Glutamatergic neuron (in vitro differentiated cells): ENCODE measurements around the gene LIN54. TPM values are rescaled to one million over a fixed set of nuclear protein-coding genes. Genes with fewer than 3 reads are reported as not detected.
A peak's percentile ranks its signal among the peaks of the same experiment; 100 is the strongest.

ENCODE experiments used
- DNase-seq: peaks from one replicate; pipeline ENCODE4 v3.0.0; 2022
- H3K27ac Mint-ChIP-seq: one replicate; pipeline ENCODE4 v1.8.0; 2020; ENCODE audit warnings: mild to moderate bottlenecking, mixed read lengths, inconsistent platforms; ENCODE audit not compliant: unreplicated experiment
- H3K27me3 Mint-ChIP-seq: one replicate; pipeline ENCODE4 v1.8.0; 2020; ENCODE audit warnings: mild to moderate bottlenecking, moderate library complexity, mixed read lengths, inconsistent platforms; ENCODE audit not compliant: unreplicated experiment
- H3K36me3 Mint-ChIP-seq: one replicate; pipeline ENCODE4 v1.8.0; 2020; ENCODE audit warnings: mild to moderate bottlenecking, mixed read lengths, inconsistent platforms; ENCODE audit not compliant: unreplicated experiment
- H3K4me1 Mint-ChIP-seq: one replicate; pipeline ENCODE4 v1.8.0; 2020; ENCODE audit warnings: mild to moderate bottlenecking, low read depth, mixed read lengths, inconsistent platforms; ENCODE audit not compliant: unreplicated experiment
- H3K4me3 Mint-ChIP-seq: one replicate; pipeline ENCODE4 v1.8.0; 2020; ENCODE audit warnings: mild to moderate bottlenecking, mixed read lengths, inconsistent platforms; ENCODE audit not compliant: unreplicated experiment
- H3K9me3 Mint-ChIP-seq: one replicate; pipeline ENCODE4 v1.8.0; 2020; ENCODE audit warnings: mild to moderate bottlenecking, moderate library complexity, mixed read lengths, inconsistent platforms; ENCODE audit not compliant: unreplicated experiment
- total RNA-seq: library from RNA; stranded (reverse); fragmentation: NEBNext Ultra II Directional; extraction: Animal tissue kit (Norgen Biotek cat#: 25700); gene quantifications from one replicate; pipeline ENCODE4 v1.2.1, GENCODE V29; 2021; ENCODE audit not compliant: unreplicated experiment
- TF ChIP-seq, protein P1 (sequence below): fragments of 200-600 bp; sonication (generic); IDR thresholded peaks from one replicate; pipeline ENCODE4 v1.5.0; 2021; ENCODE audit not compliant: partially characterized antibody, unreplicated experiment

LIN54 gene
- total RNA-seq, 1 donor from 2014 or later = 10.9 TPM

DNA sequence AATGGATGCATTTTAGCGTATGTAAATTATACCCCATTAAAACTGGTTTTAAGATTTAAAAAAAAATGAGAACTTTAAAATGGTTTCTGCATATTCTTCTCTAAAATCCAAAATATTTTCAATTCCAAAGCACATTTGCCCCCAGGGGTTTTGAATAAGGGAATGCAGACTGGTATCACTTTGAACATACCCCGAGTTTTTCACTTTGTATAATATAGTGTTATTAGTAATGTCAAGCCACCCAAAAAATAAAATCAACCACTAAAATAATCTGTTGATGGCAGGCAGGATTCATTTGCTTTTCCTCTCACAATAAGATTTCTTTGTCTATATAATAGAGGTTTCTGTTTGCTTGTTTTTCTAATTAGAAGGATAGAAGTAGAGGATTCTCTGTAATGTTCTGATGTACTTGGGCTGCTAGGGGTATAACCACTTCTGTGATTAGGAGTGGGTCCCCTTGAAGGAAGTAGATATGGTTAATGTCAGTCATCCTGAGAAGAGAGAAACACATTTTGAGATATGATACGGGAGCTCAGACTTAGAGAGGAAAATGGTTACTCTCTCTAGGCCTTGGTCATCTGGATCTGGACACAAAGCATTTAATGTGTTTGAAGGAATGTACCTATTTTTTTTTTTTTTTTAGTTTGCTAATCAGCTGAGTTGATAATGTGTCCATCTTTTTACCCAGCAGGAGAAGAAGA, 9.3 kb upstream of the LIN54 start:
- Mint-ChIP-seq H3K36me3 (peaks cover 2% of the 10 kb centered on the region), H3K9me3 (peaks cover 3% of the 10 kb centered on the region), H3K4me3 (no peak overlapping the region), H3K4me1 (no peaks in the 10 kb centered on the region), H3K27me3 (no peaks in the 10 kb centered on the region), H3K27ac (no peak overlapping the region)
- TF ChIP-seq, protein P1, sequence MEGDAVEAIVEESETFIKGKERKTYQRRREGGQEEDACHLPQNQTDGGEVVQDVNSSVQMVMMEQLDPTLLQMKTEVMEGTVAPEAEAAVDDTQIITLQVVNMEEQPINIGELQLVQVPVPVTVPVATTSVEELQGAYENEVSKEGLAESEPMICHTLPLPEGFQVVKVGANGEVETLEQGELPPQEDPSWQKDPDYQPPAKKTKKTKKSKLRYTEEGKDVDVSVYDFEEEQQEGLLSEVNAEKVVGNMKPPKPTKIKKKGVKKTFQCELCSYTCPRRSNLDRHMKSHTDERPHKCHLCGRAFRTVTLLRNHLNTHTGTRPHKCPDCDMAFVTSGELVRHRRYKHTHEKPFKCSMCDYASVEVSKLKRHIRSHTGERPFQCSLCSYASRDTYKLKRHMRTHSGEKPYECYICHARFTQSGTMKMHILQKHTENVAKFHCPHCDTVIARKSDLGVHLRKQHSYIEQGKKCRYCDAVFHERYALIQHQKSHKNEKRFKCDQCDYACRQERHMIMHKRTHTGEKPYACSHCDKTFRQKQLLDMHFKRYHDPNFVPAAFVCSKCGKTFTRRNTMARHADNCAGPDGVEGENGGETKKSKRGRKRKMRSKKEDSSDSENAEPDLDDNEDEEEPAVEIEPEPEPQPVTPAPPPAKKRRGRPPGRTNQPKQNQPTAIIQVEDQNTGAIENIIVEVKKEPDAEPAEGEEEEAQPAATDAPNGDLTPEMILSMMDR = no peak
- no peak for DNase-seq

DNA sequence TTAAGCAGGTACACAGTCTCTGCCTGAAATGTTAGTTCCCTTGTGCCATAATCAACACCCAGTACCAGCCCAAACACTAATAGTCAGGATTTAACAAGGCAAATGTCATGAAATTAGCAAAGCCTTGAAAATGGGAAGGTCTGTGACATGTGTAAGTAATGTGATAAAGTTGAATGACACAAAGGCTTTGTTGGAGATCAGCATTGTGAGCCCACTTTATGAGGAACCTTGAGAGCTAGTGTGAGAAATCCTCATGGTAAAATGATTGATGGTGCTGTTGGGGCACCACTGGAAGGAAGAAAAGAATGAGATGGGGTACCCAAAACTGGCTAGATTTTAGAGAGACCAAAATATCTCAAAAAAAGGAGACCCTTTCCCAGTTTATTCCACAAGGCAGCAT, 3.3 kb upstream of the LIN54 start:
- Mint-ChIP-seq H3K9me3 (peaks cover 7% of the 10 kb centered on the region), H3K27me3 (peaks cover 1% of the 10 kb centered on the region), H3K4me1 (peaks cover 16% of the 10 kb centered on the region), H3K27ac (no peak overlapping the region), H3K4me3 (peak overlapping the region; percentile 93), H3K36me3 (no peaks in the 10 kb centered on the region)
- DNase-seq = no peak
- TF ChIP-seq, protein P1 = no peak

DNA sequence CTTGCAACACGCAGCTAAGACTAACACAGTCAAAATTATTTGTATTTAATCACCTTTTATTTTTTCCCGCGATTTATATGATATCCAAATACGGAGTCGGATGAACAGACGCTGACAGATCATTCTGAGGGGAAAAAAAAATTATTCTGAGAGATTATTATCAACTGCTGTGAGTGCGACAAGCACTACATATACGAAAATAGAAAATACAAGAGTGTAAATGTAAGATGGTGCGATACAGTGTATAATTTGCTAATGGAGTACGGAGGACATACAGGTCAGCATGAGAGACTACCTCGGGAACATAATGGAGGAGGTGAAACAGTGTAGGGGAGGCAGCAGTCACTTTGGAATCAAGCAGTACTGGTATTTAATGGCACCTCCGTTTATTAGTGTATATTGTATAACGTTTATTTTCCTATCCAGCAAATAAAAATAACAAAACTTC, 2.8 kb upstream of the LIN54 start:
- Mint-ChIP-seq H3K27me3 (peaks cover 1% of the 10 kb centered on the region), H3K4me1 (peaks cover 16% of the 10 kb centered on the region), H3K9me3 (peaks cover 7% of the 10 kb centered on the region), H3K36me3 (no peaks in the 10 kb centered on the region), H3K4me3 (peak overlapping the region; percentile 93), H3K27ac (peak overlapping the region; percentile 85)
- TF ChIP-seq, protein P1 = no peak
- DNase-seq = no peak

DNA sequence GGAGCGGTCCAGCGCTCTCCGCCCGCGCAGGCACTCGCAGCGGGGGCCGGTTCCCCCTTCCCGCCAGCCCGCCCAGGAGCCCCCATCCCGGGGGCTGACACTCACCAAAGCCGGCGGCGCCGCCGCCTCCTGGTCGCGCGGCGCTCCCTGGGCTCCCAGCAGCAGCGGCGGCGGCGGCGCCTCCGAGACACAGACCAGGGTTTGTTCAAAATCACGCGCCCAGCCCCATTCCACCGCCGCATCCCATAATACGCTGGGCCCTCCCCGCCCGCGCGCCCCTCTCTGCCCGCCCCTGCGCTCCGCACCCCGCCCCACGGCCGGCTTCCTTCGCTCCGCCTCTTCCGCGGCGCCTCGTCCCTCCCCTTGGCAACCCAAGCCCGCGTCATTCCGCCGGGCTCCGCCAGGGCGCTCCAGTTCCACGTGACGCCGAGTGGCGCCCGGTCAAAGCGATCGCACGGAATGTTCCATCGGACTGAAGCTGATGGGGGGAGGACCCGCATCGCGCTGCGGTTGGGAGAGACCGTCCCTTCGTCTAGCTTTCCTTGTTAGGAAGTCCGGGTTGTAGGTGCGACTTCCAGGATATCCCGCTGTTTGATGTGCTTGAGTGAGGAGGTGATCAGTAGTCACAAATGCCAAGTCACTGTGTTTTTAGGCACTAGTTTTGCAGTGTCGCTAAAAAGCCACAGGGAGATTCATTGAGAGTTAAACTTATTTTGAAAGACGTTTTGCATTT, 2.2 kb upstream of the LIN54 start:
- Mint-ChIP-seq H3K36me3 (no peaks in the 10 kb centered on the region), H3K4me1 (peaks cover 16% of the 10 kb centered on the region), H3K27ac (peak overlapping the region; percentile 85), H3K9me3 (peaks cover 7% of the 10 kb centered on the region), H3K27me3 (peaks cover 1% of the 10 kb centered on the region), H3K4me3 (peak overlapping the region; percentile 93)
- DNase-seq = peak; percentile 99
- TF ChIP-seq, protein P1 = peak; percentile 78

DNA sequence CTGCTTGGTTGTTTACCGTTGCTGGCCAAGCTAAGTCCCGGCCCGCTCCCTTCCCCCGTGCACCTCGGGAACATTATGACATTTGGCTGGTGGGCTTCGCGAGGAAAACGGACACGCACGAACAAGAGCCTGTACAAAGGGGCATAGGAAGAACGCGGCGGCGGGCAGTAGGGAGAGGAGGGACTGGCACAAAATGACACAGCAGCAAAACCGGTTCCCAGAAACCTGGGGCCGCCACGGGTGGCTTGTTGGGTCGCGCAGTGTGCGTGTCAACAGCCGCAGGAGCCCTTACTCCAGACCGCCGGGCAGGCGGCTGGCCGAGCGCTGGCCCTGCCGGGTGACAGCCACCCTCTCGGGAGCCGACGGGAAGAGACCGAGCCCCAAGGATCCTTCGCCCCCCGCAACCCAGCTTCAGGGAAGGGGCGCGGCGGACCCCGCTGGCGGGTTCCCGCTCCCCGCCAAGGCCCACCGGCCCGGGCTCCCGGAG, 1.6 kb upstream of the LIN54 start:
- H3K36me3 Mint-ChIP-seq = no peaks in the 10 kb centered on the region
- peaks cover 1% of the 10 kb centered on the region for H3K27me3 Mint-ChIP-seq
- peak; percentile 49 for DNase-seq
- peaks cover 7% of the 10 kb centered on the region for H3K9me3 Mint-ChIP-seq
- peaks cover 16% of the 10 kb centered on the region for H3K4me1 Mint-ChIP-seq
- peak overlapping the region; percentile 4 for H3K27ac Mint-ChIP-seq
- TF ChIP-seq, protein P1 = no peak
- H3K4me3 Mint-ChIP-seq = peak overlapping the region; percentile 90
